Measurements from ENCODE around the gene OLFML2A.

OLFML2A gene

DNA sequence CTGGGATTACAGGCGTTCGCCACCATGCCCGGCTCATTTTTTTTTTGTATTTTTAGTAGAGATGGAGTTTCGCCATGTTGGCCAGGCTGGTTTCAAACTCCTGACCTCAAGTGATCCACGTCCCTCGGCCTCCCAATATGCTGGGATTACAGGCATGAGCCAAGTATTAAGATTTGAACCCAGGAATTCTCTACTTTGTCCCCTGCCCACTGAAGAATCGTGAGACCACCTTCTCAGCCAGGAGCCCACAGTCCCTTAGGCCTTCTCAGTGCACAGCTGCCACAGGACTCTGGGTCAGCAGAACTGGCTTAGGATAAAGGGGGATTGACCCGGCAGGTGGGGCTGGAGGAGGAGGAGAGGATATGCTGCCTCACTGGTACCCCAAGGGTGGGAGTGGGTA lies 13.4 kb downstream of the OLFML2A start:
- DNase-seq, result peak in 1 of 42 donors; percentile 10
- intact Hi-C loops (cut with DNase I), result no loop called here

DNA sequence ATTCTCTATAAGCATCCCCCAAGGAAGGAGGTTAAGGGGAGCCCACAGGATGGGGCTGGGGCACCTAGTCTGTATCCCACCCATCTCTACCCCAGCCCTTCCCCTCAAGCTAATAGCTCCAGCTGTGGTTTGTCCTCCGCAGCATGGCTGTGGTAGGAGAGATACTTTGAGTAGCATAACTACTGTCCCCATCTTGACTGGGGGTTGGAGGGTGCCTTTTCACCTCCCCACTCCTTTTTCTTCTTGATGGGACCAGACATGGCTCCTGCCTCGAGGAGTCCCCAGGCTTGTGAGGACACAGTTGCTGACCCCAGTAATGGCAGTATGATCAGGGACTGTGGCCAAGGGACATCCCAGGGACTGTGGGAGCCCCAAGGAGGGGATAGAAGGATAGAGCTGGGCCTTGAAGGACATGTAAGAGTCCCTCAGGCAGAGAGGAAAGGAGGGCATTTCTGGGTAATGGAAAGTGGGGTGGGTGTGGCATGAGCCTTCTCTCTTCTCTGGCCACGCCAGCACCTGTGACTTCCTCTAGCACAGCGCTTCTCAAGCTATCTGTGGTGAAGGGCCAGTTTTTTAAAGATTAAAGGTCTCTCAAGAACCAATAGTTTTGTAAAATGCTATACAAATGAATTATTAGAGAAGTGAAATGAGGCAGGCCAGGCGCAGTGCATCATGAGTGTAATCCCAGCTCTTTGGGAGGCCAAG lies 14.0 kb downstream of the OLFML2A start:
- DNase-seq, result no peak
- intact Hi-C loops (cut with DNase I), result no loop called here

DNA sequence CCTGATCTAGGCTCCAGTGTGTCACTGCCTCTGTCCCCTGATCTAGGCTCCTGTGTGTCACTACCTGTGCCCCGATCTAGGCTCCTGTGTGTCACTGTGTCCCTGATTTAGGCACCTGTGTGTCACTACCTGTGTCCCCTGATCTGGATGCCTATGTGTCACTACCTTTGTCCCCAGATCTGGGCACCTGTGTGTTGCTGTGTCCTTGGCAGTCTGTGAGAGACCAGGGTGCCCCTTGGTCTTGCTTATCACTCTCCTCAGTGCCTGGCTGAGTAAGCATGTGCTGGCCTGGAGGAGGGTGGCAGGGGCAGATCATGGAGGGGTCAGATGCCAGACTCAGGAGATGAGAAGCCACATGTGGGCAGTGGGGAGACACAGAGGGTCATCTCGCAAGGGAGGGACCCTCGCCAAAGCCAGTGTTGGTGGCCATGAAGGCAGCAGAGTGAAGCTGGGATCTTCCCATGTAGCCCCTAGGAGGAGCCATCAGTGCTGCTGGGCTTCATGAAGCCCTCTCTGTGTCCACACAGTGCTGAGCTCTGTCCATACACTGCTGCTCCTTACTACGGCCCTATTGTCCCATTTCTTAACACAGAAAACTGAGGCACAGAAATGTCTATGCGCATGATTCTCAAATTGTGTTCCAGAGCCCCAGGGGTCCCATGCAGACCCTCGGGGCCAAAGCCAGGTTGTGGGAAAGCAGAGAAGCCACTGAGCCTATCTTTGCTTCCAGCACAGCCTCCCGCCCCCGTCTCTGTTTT lies 15.5 kb downstream of the OLFML2A start:
- intact Hi-C loops (cut with DNase I), result no loop called here
- DNase-seq, result no peak

DNA sequence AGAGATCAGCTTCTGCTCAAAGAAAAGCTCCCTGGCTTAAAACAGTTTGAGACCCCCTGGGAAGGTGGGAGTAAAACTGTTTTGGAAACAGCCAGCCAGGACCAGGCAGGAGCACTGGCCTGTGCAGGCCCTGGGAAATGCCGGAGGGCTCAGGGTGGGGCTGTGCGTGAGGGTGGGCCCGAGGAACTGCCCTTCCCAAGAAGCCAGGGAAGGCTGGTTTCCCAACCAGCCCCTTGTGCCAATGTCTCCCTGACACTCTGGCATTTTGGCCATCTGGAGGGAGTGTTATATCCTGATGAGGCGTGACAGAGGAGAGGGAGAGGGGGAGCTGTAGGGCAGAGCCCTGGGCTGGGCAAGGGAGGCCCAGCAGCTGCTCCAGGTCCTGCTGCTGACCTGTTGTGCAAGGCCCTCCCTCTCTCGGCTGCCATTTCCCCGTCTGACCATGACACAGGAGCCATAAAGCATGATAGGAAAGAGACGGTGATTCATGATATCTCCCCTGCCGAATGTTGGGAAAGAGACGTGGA lies 16.1 kb downstream of the OLFML2A start:
- no peak for DNase-seq
- intact Hi-C loops (cut with DNase I), result no loop called here

DNA sequence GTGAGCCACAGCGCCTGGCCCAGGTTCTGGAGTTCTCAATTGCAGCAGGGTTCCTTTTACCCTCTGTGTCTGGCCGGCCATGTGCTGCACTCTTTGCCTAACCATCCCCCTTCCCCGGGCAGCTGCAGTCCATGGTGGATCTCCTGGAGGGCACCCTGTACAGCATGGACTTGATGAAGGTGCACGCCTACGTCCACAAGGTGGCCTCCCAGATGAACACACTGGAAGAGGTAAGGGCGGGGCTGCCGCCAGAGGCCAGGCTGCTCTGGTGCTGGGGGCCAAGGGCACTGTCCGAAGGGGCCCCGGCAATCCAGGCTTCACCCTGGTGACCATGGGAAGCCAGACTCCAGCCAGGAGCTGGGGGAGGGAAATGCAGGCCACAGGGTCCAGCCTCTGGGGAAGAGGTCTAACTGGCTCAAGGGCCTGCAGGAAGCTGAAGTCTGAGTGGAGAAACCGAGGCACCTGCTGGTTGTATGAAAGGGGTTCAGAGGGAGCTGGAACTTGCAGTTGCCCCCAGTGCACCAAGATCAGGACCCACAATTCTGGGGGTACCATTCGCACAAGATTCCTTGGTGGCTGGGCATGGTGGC lies 18.1 kb downstream of the OLFML2A start:
- DNase-seq, result no peak
- intact Hi-C loops (cut with DNase I), result no loop called here

DNA sequence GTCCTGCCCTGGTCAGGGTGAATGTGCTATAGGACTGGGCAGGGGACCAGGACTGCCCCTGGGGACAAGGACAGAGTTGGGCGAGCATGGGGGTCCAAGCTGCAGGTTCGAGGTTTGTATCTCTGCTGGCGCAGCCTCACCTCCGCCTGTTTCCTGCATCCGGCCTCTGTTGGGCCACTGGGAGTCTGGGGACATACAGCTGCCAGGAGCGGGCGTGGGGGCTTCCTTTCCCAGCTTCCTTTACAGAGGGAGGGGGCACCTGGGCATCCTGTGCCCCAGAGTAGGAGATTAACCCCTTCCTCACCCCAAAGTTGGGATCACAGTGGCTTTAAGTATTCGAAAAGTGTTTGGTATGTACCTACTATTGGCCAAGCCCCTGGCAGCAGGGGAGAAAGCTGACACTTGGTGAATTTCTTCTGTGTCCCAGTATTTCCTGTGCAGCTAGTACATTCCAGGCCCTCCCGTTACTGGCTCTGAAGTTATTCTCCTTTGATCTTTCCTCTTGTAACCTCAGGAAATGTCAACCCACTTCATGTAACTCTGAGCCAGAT lies 19.0 kb downstream of the OLFML2A start:
- no peak for DNase-seq
- intact Hi-C loops (cut with DNase I), result no loop called here

DNA sequence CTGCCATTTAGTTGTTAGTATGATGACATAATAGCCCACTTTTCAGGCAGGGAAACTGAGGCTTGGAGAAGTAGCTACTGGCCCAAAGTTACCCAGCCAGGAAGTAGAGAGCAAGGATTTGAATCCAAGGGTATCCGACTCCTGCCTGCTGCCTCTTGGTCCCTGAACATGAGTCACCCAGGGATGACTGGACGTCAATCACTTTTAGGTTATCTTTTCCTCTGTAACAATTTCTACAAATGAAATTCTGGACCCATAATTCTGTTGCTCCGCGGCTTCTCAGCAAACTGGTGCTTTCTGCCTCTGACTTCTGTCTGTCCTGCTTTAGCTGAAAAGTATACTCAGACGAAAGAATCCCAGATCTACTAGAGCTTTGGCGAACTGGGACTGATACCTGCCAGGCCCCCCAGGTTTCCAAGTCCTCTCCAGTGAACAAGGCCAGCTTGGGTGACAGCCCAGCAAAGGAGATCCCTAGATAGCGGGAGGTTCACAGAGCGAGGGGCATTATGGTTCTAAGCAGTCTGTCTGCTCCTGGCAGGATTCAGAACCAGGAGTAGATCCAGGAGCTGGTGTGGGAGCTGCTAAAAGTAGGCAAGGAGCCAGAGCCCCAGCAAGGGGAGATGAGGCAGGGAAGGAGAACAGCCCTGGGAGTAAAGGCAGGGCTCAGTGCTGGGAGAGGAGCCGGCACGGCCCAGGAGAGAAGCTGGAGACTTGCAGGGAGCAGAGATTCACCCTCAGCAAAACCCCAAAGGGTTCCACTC lies 20.6 kb downstream of the OLFML2A start:
- DNase-seq, result no peak
- intact Hi-C loops (cut with DNase I), result no loop called here

DNA sequence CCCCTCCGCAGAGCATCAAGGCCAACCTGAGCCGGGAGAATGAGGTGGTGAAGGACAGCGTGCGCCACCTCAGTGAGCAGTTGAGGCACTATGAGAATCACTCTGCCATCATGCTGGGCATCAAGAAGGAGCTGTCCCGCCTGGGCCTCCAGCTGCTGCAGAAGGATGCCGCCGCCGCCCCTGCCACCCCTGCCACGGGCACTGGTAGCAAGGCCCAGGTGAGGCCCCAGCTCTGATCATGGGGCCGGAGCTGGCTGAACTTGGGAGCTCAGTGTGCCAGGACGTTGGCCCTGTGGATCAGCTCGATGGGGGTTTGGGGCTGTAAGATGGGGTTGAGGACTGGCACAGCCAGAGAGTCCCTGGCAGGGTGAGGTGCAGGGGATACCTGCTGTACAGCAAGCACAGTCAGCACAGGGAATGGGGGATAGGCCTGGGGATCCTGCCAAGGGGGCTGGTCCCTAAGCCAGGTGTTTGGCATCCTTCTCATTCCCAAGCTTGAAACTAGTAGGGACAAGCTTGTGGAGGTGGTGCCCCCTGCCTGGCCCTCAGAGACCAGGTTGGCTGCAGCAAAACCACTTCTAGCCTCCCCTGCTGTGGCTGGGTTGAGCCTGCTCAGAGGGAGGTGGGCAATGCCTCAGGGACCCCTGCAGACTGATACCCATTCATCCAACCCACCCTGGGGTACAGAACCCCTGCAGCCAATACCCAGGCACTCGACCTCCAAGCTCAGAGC lies 22.5 kb downstream of the OLFML2A start:
- DNase-seq, result no peak
- intact Hi-C loops (cut with DNase I), result no loop called here

DNA sequence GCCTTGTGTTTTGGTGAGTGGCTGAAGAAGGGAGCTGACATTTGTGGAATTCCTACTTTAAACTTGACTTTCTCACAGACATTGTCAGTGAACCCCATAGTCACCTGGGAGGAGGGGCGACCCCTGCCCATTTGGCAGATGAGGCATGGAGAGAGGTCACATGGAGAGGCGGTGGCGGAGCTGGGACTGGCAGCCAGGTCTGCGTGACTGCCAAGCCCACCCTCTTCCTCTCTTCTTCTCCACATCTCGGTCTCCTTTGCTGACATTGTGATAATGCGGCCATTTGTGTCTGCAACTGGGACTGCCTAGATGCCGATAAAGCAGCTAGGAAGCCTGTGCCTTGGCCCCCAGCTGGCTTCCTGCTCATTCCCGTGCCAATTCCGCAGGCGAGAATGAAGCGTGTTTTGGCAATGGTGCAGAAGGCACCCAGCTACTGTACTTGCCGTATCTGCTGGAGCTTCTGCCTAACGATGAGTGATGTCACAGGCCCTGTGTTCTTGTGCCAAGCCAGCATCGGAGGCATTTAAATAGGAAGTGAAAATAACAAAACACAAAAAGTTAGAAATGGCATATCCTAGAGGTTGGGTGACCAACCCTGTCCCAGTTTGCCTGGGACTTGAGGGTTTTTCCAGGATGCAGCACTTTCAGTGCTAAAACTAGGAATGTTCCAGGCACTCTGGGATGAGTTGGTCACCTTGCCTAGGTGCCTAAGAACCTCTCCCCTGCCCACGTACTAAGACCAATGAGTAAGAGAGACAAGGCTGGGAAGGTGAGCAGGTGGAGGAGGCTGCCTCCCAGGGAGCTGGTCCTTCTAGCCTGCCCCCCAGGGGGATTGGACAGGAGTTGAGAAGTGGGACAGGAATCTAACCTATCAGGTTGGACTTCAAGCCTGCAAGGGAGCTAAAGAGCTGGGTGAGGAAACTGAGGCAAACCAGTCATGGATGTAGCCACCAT lies 23.6 kb downstream of the OLFML2A start:
- intact Hi-C loops (cut with DNase I), result no loop called here
- peak in 33 of 42 donors; percentile 17 to 63 (median 36) for DNase-seq

DNA sequence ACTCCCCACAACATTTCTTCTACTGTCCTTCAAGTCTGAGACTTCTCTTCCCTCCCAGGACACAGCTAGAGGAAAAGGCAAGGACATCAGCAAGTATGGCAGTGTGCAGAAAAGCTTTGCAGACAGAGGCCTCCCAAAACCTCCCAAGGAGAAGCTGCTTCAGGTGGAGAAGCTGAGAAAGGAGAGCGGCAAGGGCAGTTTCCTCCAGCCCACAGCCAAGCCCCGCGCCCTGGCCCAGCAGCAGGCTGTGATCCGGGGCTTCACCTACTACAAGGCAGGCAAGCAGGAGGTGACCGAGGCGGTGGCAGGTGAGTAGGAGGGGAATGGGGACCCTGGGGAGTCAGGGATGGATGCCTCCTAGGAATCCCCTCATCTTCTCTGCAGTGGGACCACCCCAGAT lies 24.4 kb downstream of the OLFML2A start:
- DNase-seq, result no peak
- intact Hi-C loops (cut with DNase I), result no loop called here

DNA sequence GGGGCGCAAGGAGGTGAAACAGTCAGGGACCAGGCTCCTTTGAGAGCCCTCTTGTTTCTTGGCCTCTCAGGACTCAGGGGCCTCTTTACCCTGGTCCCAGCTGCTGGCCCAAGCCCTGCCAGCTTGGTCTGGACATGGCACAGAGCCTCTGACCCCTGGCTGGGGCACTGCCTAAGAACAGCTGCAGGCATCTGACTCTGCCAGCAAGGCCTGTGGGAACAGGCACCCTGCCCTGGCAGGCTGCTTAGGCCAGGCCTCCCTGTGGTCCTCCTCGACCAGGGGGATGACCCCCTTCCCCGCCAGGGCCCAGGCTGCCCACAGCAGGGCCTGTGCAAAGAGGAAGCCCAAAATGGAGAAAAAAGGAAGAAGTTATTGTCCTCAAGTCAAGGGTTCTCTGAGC lies 25.5 kb downstream of the OLFML2A start:
- DNase-seq, result peak in 15 of 42 donors; percentile 16 to 64 (median 29)
- intact Hi-C loops (cut with DNase I), result no loop called here

DNA sequence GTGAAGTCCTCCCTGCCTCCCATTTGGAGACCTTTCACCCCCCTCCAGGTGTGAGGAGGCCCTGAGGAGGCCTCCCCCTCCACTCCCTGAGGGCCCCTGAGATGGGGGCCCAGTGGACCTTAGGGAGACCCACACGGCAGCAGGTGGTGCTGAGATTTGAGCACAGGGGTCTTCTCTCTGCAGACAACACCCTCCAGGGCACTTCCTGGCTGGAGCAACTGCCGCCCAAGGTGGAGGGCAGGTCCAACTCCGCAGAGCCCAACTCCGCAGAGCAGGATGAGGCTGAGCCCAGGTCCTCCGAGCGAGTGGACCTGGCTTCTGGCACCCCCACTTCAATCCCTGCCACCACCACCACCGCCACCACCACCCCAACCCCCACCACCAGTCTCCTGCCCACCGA lies 27.0 kb downstream of the OLFML2A start:
- DNase-seq, result no peak
- intact Hi-C loops (cut with DNase I), result no loop called here

DNA sequence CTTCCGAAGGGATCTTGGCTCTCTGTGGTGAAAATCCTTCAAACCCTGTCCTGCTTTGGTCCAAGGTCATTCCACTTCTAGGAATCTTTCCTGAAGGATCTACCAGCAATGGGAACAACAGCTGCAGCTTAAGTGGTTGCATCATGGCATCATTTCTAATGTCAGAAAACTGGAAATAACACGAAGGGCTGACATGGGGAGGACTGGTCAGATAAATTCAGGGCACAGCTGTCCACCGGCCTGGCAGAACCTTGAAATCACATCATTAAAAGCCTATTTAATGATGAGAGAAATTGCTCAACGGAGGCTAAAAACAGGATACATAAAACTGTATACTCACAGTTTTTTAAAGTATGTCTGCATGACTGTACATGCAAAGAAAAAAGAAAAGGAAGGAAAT lies 28.3 kb downstream of the OLFML2A start:
- DNase-seq, result no peak

DNA sequence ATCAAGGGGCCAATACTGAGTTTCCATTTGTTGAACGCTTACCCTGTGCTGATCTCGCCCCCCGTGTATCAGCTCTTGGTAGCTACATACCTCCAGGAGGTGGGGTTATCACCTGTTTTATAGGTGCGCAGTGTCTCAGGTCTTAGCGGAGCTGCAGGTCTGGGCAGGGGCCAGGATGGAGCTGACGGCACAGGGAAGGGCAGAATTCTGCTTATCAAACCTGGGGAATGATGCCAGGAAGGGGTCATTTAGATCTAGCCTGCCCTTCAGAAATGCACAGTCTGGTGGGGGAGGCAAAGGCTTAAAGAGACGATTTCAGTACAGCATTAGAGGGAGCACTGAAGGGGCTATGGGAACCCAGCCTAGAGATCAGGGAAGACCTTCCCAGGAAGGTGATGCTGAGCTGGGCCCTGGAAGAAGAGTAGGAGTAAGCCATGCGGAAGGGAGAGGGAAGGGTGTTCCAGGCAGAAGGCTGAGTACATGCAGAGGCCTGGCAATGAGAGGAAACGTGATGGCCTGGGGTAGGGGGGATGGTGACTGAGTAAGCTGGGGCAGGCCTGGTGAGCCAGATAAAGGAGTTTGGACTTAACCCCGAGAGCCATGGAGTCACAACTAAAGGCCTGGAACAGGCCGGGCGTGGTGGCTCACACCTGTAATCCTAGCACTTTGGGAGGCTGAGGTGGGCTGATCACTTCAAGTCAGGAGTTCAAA lies 31.5 kb downstream of the OLFML2A start:
- intact Hi-C loops (cut with DNase I), result no loop called here
- DNase-seq, result no peak

More for the DNA sequence above, 28.3 kb downstream of the OLFML2A start:
- intact Hi-C loops (cut with DNase I), result no loop called here

DNA sequence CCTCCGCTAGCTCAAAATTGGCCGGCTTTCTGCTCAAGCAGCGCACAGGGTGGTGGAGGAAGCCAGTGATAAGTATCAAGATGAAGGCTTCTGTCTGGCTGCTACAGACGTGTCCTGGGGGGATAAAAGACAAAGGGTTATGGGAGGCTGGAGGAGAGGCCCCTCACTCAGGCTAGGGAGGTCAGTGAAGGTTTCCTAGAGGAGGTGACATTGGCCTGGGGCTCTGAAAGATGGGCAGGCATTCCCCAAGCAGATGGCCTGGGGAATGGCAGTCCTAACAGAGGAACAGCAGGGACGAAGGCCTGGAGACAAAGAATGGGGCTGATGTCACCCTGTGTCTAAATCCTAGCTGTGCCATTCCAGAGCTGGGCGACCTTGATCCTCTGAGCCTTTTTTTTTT lies 32.3 kb downstream of the OLFML2A start:
- intact Hi-C loops (cut with DNase I), result no loop called here
- no peak for DNase-seq

DNA sequence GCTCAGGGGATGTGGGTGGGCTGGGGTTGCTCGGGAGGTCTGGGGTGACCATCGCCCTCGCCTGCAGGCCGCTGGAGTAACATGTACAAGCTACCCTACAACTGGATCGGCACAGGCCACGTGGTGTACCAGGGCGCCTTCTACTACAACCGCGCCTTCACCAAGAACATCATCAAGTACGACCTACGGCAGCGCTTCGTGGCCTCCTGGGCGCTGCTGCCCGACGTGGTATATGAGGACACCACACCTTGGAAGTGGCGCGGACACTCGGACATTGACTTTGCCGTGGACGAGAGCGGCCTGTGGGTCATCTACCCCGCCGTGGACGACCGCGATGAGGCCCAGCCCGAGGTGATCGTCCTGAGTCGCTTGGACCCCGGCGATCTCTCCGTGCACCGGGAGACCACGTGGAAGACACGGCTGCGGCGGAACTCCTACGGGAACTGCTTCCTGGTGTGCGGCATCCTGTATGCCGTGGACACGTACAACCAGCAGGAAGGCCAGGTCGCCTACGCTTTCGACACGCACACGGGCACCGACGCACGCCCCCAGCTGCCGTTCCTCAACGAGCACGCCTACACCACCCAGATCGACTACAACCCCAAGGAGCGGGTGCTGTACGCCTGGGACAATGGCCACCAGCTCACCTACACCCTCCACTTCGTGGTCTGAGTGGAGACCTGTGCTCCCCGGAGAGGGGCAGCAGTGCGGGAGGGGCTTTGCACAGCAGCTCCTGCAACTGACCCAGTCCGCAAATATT lies 33.0 kb downstream of the OLFML2A start:
- intact Hi-C loops (cut with DNase I), result no loop called here
- no peak for DNase-seq

All from head of caudate nucleus (tissue), 42 donors.